CD14-positive monocyte (primary cell): ENCODE data around the gene TYMP. TPM values are rescaled to one million over a fixed set of nuclear protein-coding genes. Genes with fewer than 3 reads are reported as not detected.

ENCODE experiments used
- DNase-seq, 3 donors: peaks; one replicate each; pipeline ENCODE4 v3.0.0-alpha.2; 2011 to 2022
- H2AFZ ChIP-seq: 2 replicates; pipeline ENCODE4 v1.6.0; 2012; ENCODE audit warnings: mild to moderate bottlenecking, low read depth, low read length, inconsistent platforms; ENCODE audit not compliant: insufficient read depth, poor library complexity, severe bottlenecking
- H3K27ac ChIP-seq, 2 donors: 1 replicate in 1 of 2; 2 replicates in 1 of 2; pipeline ENCODE4 v1.5.1; 2012 to 2013; ENCODE audit warnings: low read length in 2 of 2, control low read depth in 1 of 2, inconsistent platforms in 1 of 2, low read depth in 1 of 2, mild to moderate bottlenecking in 1 of 2
- H3K27me3 ChIP-seq, 2 donors: one replicate each; pipeline versions ENCODE4 v1.6.0 to v1.6.1; 2011 to 2013; ENCODE audit warnings: low read length in 2 of 2; ENCODE audit not compliant: control insufficient read depth in 2 of 2, insufficient read depth in 2 of 2
- H3K36me3 ChIP-seq, 2 donors: replicated peaks in 1 of 2; 1 replicate in 1 of 2; 2 replicates in 1 of 2; pipeline versions ENCODE4 v1.5.1 to v1.6.1; 2012 to 2013; ENCODE audit warnings: low read length in 2 of 2, control low read depth in 1 of 2, inconsistent platforms in 1 of 2, mild to moderate bottlenecking in 1 of 2; ENCODE audit not compliant: insufficient read depth in 2 of 2, control insufficient read depth in 1 of 2
- H3K4me1 ChIP-seq, 2 donors: 1 replicate in 1 of 2; 2 replicates in 1 of 2; pipeline versions ENCODE4 v1.5.1 to v1.6.1; 2012 to 2013; ENCODE audit warnings: low read length in 2 of 2, control low read depth in 1 of 2, inconsistent platforms in 1 of 2, mild to moderate bottlenecking in 1 of 2, moderate library complexity in 1 of 2; ENCODE audit not compliant: insufficient read depth in 2 of 2, control insufficient read depth in 1 of 2
- H3K4me2 ChIP-seq: replicated peaks from 2 replicates; pipeline ENCODE3; 2012; ENCODE audit warnings: low read length, moderate library complexity, mild to moderate bottlenecking; ENCODE audit not compliant: poor library complexity, severe bottlenecking; ENCODE audit errors: extremely low read depth
- H3K4me3 ChIP-seq, 3 experiments: fragments of 200-600 bp in 1 of 3; sonication (generic) in 1 of 3; replicated peaks in 1 of 3; 1 replicate in 2 of 3; 2 replicates in 1 of 3; pipeline ENCODE4 v1.5.1; 2011 to 2013; ENCODE audit warnings: low read length in 3 of 3, mild to moderate bottlenecking in 3 of 3, control low read depth in 2 of 3, low read depth in 2 of 3, inconsistent platforms in 1 of 3, moderate library complexity in 1 of 3
- H3K79me2 ChIP-seq: 2 replicates; pipeline ENCODE4 v1.6.0; 2012; ENCODE audit warnings: mild to moderate bottlenecking, control low read depth, inconsistent platforms, low read length, moderate library complexity; ENCODE audit not compliant: insufficient read depth
- H3K9ac ChIP-seq: 2 replicates; pipeline ENCODE4 v1.6.0; 2017; ENCODE audit warnings: low read length, mild to moderate bottlenecking; ENCODE audit not compliant: insufficient read depth, poor library complexity, severe bottlenecking
- H3K9me3 ChIP-seq, 2 donors: replicated peaks in 1 of 2; 1 replicate in 1 of 2; 2 replicates in 1 of 2; pipeline versions ENCODE4 v1.5.1 to v1.6.1; 2012 to 2013; ENCODE audit warnings: low read length in 2 of 2, control low read depth in 1 of 2; ENCODE audit not compliant: control insufficient read depth in 1 of 2, insufficient read depth in 1 of 2
- H4K20me1 ChIP-seq: 2 replicates; pipeline ENCODE4 v1.6.0; 2012; ENCODE audit warnings: mild to moderate bottlenecking, low read length, control low read depth, moderate library complexity; ENCODE audit not compliant: insufficient read depth
- H3K27ac Mint-ChIP-seq, 7 donors: one replicate each; pipeline ENCODE4 v1.8.0; 2020; ENCODE audit warnings: mild to moderate bottlenecking in 7 of 7, mixed read lengths in 7 of 7, moderate library complexity in 6 of 7, inconsistent platforms in 2 of 7
- H3K27me3 Mint-ChIP-seq, 3 donors: one replicate each; pipeline ENCODE4 v1.8.0; 2021 to 2022; ENCODE audit warnings: low read depth in 3 of 3, mild to moderate bottlenecking in 3 of 3, mixed read lengths in 3 of 3, moderate library complexity in 3 of 3, inconsistent platforms in 1 of 3
- H3K36me3 Mint-ChIP-seq, 2 donors: one replicate each; pipeline ENCODE4 v1.8.0; 2020; ENCODE audit warnings: mixed read lengths in 2 of 2, inconsistent platforms in 1 of 2, mild to moderate bottlenecking in 1 of 2
- H3K4me1 Mint-ChIP-seq: one replicate; pipeline ENCODE4 v1.8.0; 2020; ENCODE audit warnings: mild to moderate bottlenecking, mixed read lengths
- H3K4me3 Mint-ChIP-seq, 2 donors: one replicate each; pipeline ENCODE4 v1.8.0; 2020; ENCODE audit warnings: mild to moderate bottlenecking in 2 of 2, mixed read lengths in 2 of 2, moderate library complexity in 1 of 2
- H3K9me3 Mint-ChIP-seq, 7 donors: one replicate each; pipeline ENCODE4 v1.8.0; 2020 to 2022; ENCODE audit warnings: mixed read lengths in 7 of 7, mild to moderate bottlenecking in 6 of 7, moderate library complexity in 6 of 7, inconsistent platforms in 2 of 7
- CTCF ChIP-seq: fragments of 200-600 bp; IDR thresholded peaks from one replicate; pipeline ENCODE4 v1.8.0; 2022; ENCODE audit warnings: antibody characterized with exemption, mild to moderate bottlenecking
- WGBS: methylation state at CpG from one replicate; pipeline ENCODE4 v1.1.5; 2013; ENCODE audit warnings: missing lambda C conversion rate; ENCODE audit not compliant: insufficient coverage; 5-methylcytosine and 5-hydroxymethylcytosine counted together
- intact Hi-C, 2 donors: fragments of 100-400 bp; cut with micrococcal nuclease; formaldehyde crosslinking; loops; one replicate each; pipeline versions ENCODE4 v1.15.0 to v1.15.1; 2023
- polyA plus RNA-seq, 3 donors: library from polyadenylated mRNA; depleted of rRNA in 1 of 3; unstranded in 2 of 3; stranded (reverse) in 1 of 3; fragments of 300-500 nt in 2 of 3; fragments of >200 nt in 1 of 3; fragmentation: Illumina TruSeq in 2 of 3; gene quantifications; 1 replicate in 2 of 3; 2 replicates in 1 of 3; pipeline ENCODE4 v1.2.3, GENCODE V29; 2012 to 2021

The TYMP gene
- polyA plus RNA-seq, 3 donors = 787 to 994 (median 955) TPM

GRCh38 chr22:50517495-50518260 is 12.1 kb downstream of the TYMP start:
- no peaks in the 10 kb centered on the region for H3K27me3 ChIP-seq
- H3K9me3 ChIP-seq = no peaks in the 10 kb centered on the region
- no peak overlapping the region for H2AFZ ChIP-seq
- H3K4me1 ChIP-seq = no peaks in the 10 kb centered on the region
- Mint-ChIP-seq H3K9me3 (peaks cover 0 to 1% (median 0%) of the 10 kb centered on the region in 7 donors), H3K27me3 (peaks cover 0 to 2% (median 0%) of the 10 kb centered on the region in 3 donors), H3K4me1 (no peaks in the 10 kb centered on the region), H3K36me3 (peaks cover 21 to 63% of the 10 kb centered on the region in 2 donors), H3K27ac (peak overlapping the region in 2 of 7 donors; percentile 33 to 35), H3K4me3 (no peak overlapping the region)
- intact Hi-C loops = no loop called here
- WGBS = 92% methylated on average over 20 of the region's 20 CpGs
- no peak overlapping the region for H3K4me2 ChIP-seq
- no peak for DNase-seq
- peaks cover 41 to 66% of the 10 kb centered on the region in 2 donors for H3K36me3 ChIP-seq
- peaks cover 22% of the 10 kb centered on the region for H4K20me1 ChIP-seq
- H3K9ac ChIP-seq = no peak overlapping the region
- no peak overlapping the region for H3K27ac ChIP-seq
- TF ChIP-seq CTCF = no peak
- H3K4me3 ChIP-seq = no peak overlapping the region
- H3K79me2 ChIP-seq = peaks cover 44% of the 10 kb centered on the region

- Histone ChIP-seq H3K4me2 (no peak overlapping the region), H3K79me2 (peaks cover 52% of the 10 kb centered on the region)
- no peaks in the 10 kb centered on the region for H3K4me1 Mint-ChIP-seq
These were observed 12.9 kb downstream of the TYMP start for GRCh38 chr22:50516891-50517290.

More at GRCh38 chr22:50516891-50517290, 12.9 kb downstream of the TYMP start:
- 97% methylated on average over 14 of the region's 16 CpGs for WGBS
- intact Hi-C loops = no loop called here
- H4K20me1 ChIP-seq = peaks cover 14% of the 10 kb centered on the region
- peaks cover 22 to 60% of the 10 kb centered on the region in 2 donors for H3K36me3 Mint-ChIP-seq
- no peaks in the 10 kb centered on the region for H3K27me3 ChIP-seq
- H3K4me1 ChIP-seq = no peaks in the 10 kb centered on the region
- no peak overlapping the region for H3K4me3 Mint-ChIP-seq
- H3K9me3 ChIP-seq = no peaks in the 10 kb centered on the region
- no peak overlapping the region for H3K9ac ChIP-seq
- H2AFZ ChIP-seq = no peak overlapping the region
- H3K27ac ChIP-seq = no peak overlapping the region
- peak overlapping the region in 1 of 7 donors; percentile 76 for H3K27ac Mint-ChIP-seq
- no peak for TF ChIP-seq CTCF
- H3K36me3 ChIP-seq = peaks cover 37 to 58% of the 10 kb centered on the region in 2 donors
- peaks cover 0 to 1% (median 0%) of the 10 kb centered on the region in 7 donors for H3K9me3 Mint-ChIP-seq
- no peak overlapping the region for H3K4me3 ChIP-seq
- DNase-seq = no peak
- H3K27me3 Mint-ChIP-seq = peaks cover 0 to 2% (median 0%) of the 10 kb centered on the region in 3 donors
